HepG2 (cell line): ENCODE data around the gene PTPRB. TPM values are rescaled to one million over a fixed set of nuclear protein-coding genes. Genes with fewer than 3 reads are reported as not detected.

ENCODE experiments used
- AGO1 ChIP-seq: fragments of 200-400 bp; formaldehyde crosslinking; IDR thresholded peaks from 2 replicates; pipeline ENCODE4 v1.6.1; 2017; ENCODE audit warnings: mild to moderate bottlenecking, low read depth, low read length, moderate library complexity; ENCODE audit not compliant: poor library complexity, severe bottlenecking
- ZBTB44 ChIP-seq: sonication (generic); formaldehyde crosslinking; IDR thresholded peaks from 2 replicates; pipeline ENCODE4 v1.4.0; 2020; ENCODE audit warnings: missing genetic modification reagents
- ZNF318 ChIP-seq: sonication (generic); formaldehyde crosslinking; IDR thresholded peaks from 2 replicates; pipeline ENCODE4 v1.4.0; 2020; ENCODE audit warnings: mild to moderate bottlenecking, missing genetic modification reagents
- polyA plus RNA-seq, 8 experiments: library from polyadenylated mRNA; depleted of rRNA in 3 of 8; stranded (reverse) in 7 of 8; unstranded in 1 of 8; fragments of >200 nt; fragmentation: Illumina TruSeq in 4 of 8; extraction: Trizol in 4 of 8; gene quantifications; 2 replicates each; pipeline versions ENCODE4 v1.2.1 to v1.2.3, GENCODE V29; 2011 to 2016; ENCODE audit warnings: low read depth in 4 of 8, missing spikeins in 1 of 8, mixed read lengths in 1 of 8; ENCODE audit not compliant: insufficient read depth in 1 of 8
- total RNA-seq, 5 experiments: library from RNA; depleted of rRNA; stranded (reverse); fragments of >200 nt; fragmentation: Illumina TruSeq; extraction: Trizol; gene quantifications; 2 replicates each; pipeline ENCODE4 v1.2.3, GENCODE V29; 2016; ENCODE audit warnings: low read depth in 1 of 5

Gene PTPRB
- total and polyA plus RNA-seq, 2 of the 13 experiments (the other 11 are each of a cell fraction or from before 2014, with no cell fraction given): 0.02 to 0.07 TPM

- no peak for TF ChIP-seq ZNF318 (CRISPR knock-in tag)
- no peak for TF ChIP-seq AGO1
- no peak for TF ChIP-seq ZBTB44 (CRISPR knock-in tag)
- TF ChIP-seq, all 625 proteins: peak for 0
These were observed 83.8 kb downstream of the PTPRB start (continued) for GRCh38 chr12:70553391-70553859.
